ENCODE results near the gene EPN3. TPM values are rescaled to one million over a fixed set of nuclear protein-coding genes. Genes with fewer than 3 reads are reported as not detected.

Gene EPN3
- total RNA-seq, 1 donor from 2014 or later: 0.84 TPM

- Histone ChIP-seq H3K4me3 (ENCODE audit: low read depth, low read length) (no peak overlapping the region), H3K36me3 (ENCODE audit: control insufficient read depth, insufficient read depth, low read length) (no peaks in the 10 kb centered on the region), H3K27me3 (ENCODE audit: control insufficient read depth, insufficient read depth, low read length) (no peaks in the 10 kb centered on the region)
- TF ChIP-seq, protein P1, sequence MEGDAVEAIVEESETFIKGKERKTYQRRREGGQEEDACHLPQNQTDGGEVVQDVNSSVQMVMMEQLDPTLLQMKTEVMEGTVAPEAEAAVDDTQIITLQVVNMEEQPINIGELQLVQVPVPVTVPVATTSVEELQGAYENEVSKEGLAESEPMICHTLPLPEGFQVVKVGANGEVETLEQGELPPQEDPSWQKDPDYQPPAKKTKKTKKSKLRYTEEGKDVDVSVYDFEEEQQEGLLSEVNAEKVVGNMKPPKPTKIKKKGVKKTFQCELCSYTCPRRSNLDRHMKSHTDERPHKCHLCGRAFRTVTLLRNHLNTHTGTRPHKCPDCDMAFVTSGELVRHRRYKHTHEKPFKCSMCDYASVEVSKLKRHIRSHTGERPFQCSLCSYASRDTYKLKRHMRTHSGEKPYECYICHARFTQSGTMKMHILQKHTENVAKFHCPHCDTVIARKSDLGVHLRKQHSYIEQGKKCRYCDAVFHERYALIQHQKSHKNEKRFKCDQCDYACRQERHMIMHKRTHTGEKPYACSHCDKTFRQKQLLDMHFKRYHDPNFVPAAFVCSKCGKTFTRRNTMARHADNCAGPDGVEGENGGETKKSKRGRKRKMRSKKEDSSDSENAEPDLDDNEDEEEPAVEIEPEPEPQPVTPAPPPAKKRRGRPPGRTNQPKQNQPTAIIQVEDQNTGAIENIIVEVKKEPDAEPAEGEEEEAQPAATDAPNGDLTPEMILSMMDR (IDR thresholded peaks at IDR 0.05; ENCODE audit: insufficient read depth, low read length, poor library complexity, severe bottlenecking): no peak
- no peak for DNase-seq (ENCODE audit: low read depth)
Observed at GRCh38 chr17:50540560-50541401, 8.2 kb downstream of the EPN3 start.

- TF ChIP-seq, protein P1 (IDR thresholded peaks at IDR 0.05; ENCODE audit: insufficient read depth, low read length, poor library complexity, severe bottlenecking): no peak
- Histone ChIP-seq H3K4me3 (ENCODE audit: low read depth, low read length) (peak overlapping the region; percentile 38), H3K36me3 (ENCODE audit: control insufficient read depth, insufficient read depth, low read length) (no peaks in the 10 kb centered on the region), H3K27me3 (ENCODE audit: control insufficient read depth, insufficient read depth, low read length) (no peaks in the 10 kb centered on the region)
- no peak for DNase-seq (ENCODE audit: low read depth)
Observed at GRCh38 chr17:50541402-50541715, 8.8 kb downstream of the EPN3 start.

GRCh38 chr17:50541716-50542688, 9.5 kb downstream of the EPN3 start:
- H3K27me3 ChIP-seq (ENCODE audit: control insufficient read depth, insufficient read depth, low read length): no peaks in the 10 kb centered on the region
- no peaks in the 10 kb centered on the region for H3K36me3 ChIP-seq (ENCODE audit: control insufficient read depth, insufficient read depth, low read length)
- peak; percentile 10 for DNase-seq (ENCODE audit: low read depth)
- TF ChIP-seq, protein P1 (IDR thresholded peaks at IDR 0.05; ENCODE audit: insufficient read depth, low read length, poor library complexity, severe bottlenecking): peak; percentile 12
- peak overlapping the region; percentile 45 for H3K4me3 ChIP-seq (ENCODE audit: low read depth, low read length)

DNA sequence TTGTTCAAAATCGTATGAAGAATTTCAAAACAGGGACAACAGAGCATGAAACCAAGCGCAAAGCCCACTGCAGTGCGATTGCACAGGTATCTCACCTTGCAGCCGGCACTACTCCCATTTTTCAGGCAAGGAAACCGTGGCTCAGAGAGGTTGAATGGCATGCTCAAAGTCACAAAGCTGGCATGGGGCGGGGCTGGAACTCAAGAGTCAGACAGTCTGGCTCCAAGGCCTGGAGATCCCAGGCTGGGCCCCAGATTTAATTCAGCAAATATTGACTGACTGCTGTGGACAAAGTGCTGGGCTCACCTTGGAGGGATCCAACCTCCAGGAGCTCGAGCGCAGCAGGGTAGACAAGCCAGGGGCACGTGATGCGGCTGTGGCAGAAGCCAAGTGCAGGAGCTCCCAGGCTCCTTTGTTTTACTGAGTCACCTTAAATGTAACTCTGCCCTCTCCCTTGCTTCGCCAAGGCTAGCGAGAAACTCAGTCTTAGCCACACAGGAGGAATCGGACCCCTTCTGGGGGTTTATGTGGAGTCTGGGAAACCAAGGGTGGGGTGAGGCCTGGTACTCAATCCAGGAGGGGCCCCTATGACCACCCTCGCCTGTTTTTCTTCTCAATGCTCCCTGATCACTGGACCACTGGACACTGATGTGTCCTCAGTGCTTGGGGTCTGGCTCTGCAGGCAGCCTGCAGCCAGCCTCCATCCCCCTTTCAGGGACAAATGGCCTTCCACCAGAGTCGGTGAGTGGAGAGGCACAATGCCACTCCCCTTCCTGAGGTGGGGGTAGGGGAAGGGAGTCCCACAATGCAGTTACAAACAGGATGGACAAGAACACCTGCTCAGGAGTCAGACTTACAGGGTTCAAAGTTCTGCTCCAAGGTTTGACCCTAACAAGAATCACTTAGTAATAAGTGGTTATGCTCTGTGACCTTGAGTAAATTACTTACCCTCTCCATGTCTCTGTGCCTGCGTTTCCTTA, 10.6 kb downstream of the EPN3 start:
- DNase-seq (ENCODE audit: low read depth): no peak
- no peaks in the 10 kb centered on the region for H3K27me3 ChIP-seq (ENCODE audit: control insufficient read depth, insufficient read depth, low read length)
- H3K4me3 ChIP-seq (ENCODE audit: low read depth, low read length): no peak overlapping the region
- TF ChIP-seq, protein P1 (IDR thresholded peaks at IDR 0.05; ENCODE audit: insufficient read depth, low read length, poor library complexity, severe bottlenecking): no peak
- no peaks in the 10 kb centered on the region for H3K36me3 ChIP-seq (ENCODE audit: control insufficient read depth, insufficient read depth, low read length)

DNA sequence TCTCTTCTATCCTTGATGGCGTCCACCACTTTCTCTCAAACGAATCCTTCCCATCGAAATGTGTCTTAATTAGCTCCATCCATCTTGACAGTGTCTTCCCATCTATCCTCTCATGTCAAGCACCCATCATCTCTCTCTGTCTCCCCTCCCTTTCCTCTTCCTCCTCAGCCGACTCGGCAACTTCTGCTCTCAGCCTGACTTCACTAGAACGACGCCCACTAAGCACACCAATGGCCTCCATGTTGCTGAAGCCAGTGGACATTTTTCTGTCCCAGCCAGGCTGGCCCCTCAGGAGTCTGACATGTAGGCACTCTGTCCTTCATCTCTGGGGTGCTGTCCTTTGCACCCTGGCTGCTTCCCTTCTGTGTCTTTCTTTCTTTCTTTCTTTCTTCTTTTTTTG, 12.0 kb downstream of the EPN3 start:
- Histone ChIP-seq H3K36me3 (ENCODE audit: control insufficient read depth, insufficient read depth, low read length) (no peaks in the 10 kb centered on the region), H3K27me3 (ENCODE audit: control insufficient read depth, insufficient read depth, low read length) (no peaks in the 10 kb centered on the region), H3K4me3 (ENCODE audit: low read depth, low read length) (no peak overlapping the region)
- DNase-seq (ENCODE audit: low read depth): no peak
- TF ChIP-seq, protein P1 (IDR thresholded peaks at IDR 0.05; ENCODE audit: insufficient read depth, low read length, poor library complexity, severe bottlenecking): no peak
